Muscle of leg (tissue), 11 donors: Measurements from ENCODE around the gene CRBN. TPM values are rescaled to one million over a fixed set of nuclear protein-coding genes. Genes with fewer than 3 reads are reported as not detected.

Source experiments
- DNase-seq: peaks from one replicate; pipeline ENCODE4 v3.0.0; 2013
- H3K27ac ChIP-seq: one replicate; pipeline ENCODE4 v1.5.1; 2013; ENCODE audit warnings: mild to moderate bottlenecking, low read length, control low read depth
- H3K27me3 ChIP-seq: one replicate; pipeline ENCODE4 v1.6.1; 2013; ENCODE audit warnings: low read length; ENCODE audit not compliant: control insufficient read depth, insufficient read depth
- H3K36me3 ChIP-seq: one replicate; pipeline ENCODE4 v1.6.1; 2013; ENCODE audit warnings: low read length; ENCODE audit not compliant: control insufficient read depth, insufficient read depth
- H3K4me1 ChIP-seq: one replicate; pipeline ENCODE4 v1.6.1; 2013; ENCODE audit warnings: low read length; ENCODE audit not compliant: control insufficient read depth, insufficient read depth
- H3K4me3 ChIP-seq: one replicate; pipeline ENCODE4 v1.5.1; 2013; ENCODE audit warnings: low read length, control low read depth
- H3K9me3 ChIP-seq: replicated peaks from 2 replicates; pipeline ENCODE4 v1.6.1; 2013; ENCODE audit warnings: low read depth, low read length; ENCODE audit not compliant: control insufficient read depth
- WGBS: methylation state at CpG from one replicate; pipeline ENCODE4 v1.1.5; 2013; ENCODE audit warnings: missing lambda C conversion rate; ENCODE audit not compliant: insufficient coverage; 5-methylcytosine and 5-hydroxymethylcytosine counted together
- polyA plus RNA-seq, 8 donors: library from polyadenylated mRNA; unstranded; fragments of 120-200 nt; gene quantifications; one replicate each; pipeline versions ENCODE4 v1.2.1 to v1.2.3, GENCODE V29; 2013; ENCODE audit warnings: inconsistent platforms in 1 of 8, low replicate concordance in 1 of 8; ENCODE audit not compliant: insufficient read length in 8 of 8, insufficient read depth in 1 of 8
- total RNA-seq: library from RNA; stranded (reverse); fragments of 120-200 nt; gene quantifications from one replicate; pipeline ENCODE4 v1.2.4, GENCODE V29; 2013

The CRBN gene
- total and polyA plus RNA-seq, 9 donors: 30.0 to 52.3 (median 36.9) TPM

- H3K4me1 ChIP-seq: peaks cover 10% of the 10 kb centered on the region
- H3K27ac ChIP-seq: no peak overlapping the region
- H3K36me3 ChIP-seq: peaks cover 8% of the 10 kb centered on the region
- no peak for DNase-seq
- peaks cover 2% of the 10 kb centered on the region for H3K27me3 ChIP-seq
- H3K9me3 ChIP-seq: no peaks in the 10 kb centered on the region
- 88% methylated on average over 4 of the region's 10 CpGs for whole genome bisulfite sequencing
- H3K4me3 ChIP-seq: no peak overlapping the region
Measured at GRCh38 chr3:3177861-3178497, 1.5 kb downstream of the CRBN start.

- H3K27me3 ChIP-seq: no peaks in the 10 kb centered on the region
- H3K4me1 ChIP-seq: no peaks in the 10 kb centered on the region
- no peaks in the 10 kb centered on the region for H3K9me3 ChIP-seq
- no peak overlapping the region for H3K4me3 ChIP-seq
- peaks cover 27% of the 10 kb centered on the region for H3K36me3 ChIP-seq
- no peak for DNase-seq
- peak overlapping the region; percentile 65 for H3K27ac ChIP-seq
- WGBS: no CpG with 5 or more reads among the region's 1 CpG
Measured at GRCh38 chr3:3172627-3173026, 6.9 kb downstream of the CRBN start.

- DNase-seq: peak; percentile 22
- WGBS: 77% methylated on average over 4 of the region's 5 CpGs
- H3K27me3 ChIP-seq: no peaks in the 10 kb centered on the region
- no peak overlapping the region for H3K4me3 ChIP-seq
- H3K36me3 ChIP-seq: peaks cover 32% of the 10 kb centered on the region
- no peaks in the 10 kb centered on the region for H3K4me1 ChIP-seq
- H3K27ac ChIP-seq: no peak overlapping the region
- no peaks in the 10 kb centered on the region for H3K9me3 ChIP-seq
Measured at GRCh38 chr3:3170998-3171397, 8.5 kb downstream of the CRBN start.

- Histone ChIP-seq H3K27ac (no peak overlapping the region), H3K4me3 (no peak overlapping the region), H3K9me3 (no peaks in the 10 kb centered on the region), H3K36me3 (peaks cover 40% of the 10 kb centered on the region), H3K27me3 (no peaks in the 10 kb centered on the region), H3K4me1 (no peaks in the 10 kb centered on the region)
- no peak for DNase-seq
- 100% methylated on average over 2 of the region's 3 CpGs for WGBS
Measured at GRCh38 chr3:3165650-3166049, 13.8 kb downstream of the CRBN start.

GRCh38 chr3:3165241-3165640 is 14.2 kb downstream of the CRBN start:
- H3K36me3 ChIP-seq: peaks cover 37% of the 10 kb centered on the region
- WGBS: no CpG with 5 or more reads among the region's 3 CpGs

GRCh38 chr3:3160826-3161225 is 18.7 kb downstream of the CRBN start:
- no peaks in the 10 kb centered on the region for H3K27me3 ChIP-seq
- no CpG with 5 or more reads among the region's 2 CpGs for WGBS
- H3K9me3 ChIP-seq: no peaks in the 10 kb centered on the region
- no peak overlapping the region for H3K27ac ChIP-seq
- no peak overlapping the region for H3K4me3 ChIP-seq
- H3K36me3 ChIP-seq: peaks cover 40% of the 10 kb centered on the region
- no peaks in the 10 kb centered on the region for H3K4me1 ChIP-seq
- no peak for DNase-seq

More at GRCh38 chr3:3165241-3165640, 14.2 kb downstream of the CRBN start:
- H3K27ac ChIP-seq: no peak overlapping the region
- H3K4me1 ChIP-seq: no peaks in the 10 kb centered on the region
- H3K27me3 ChIP-seq: no peaks in the 10 kb centered on the region
- no peak overlapping the region for H3K4me3 ChIP-seq
- no peak for DNase-seq
- no peaks in the 10 kb centered on the region for H3K9me3 ChIP-seq

- Histone ChIP-seq H3K27ac (no peak overlapping the region), H3K4me1 (no peaks in the 10 kb centered on the region), H3K27me3 (no peaks in the 10 kb centered on the region), H3K9me3 (no peaks in the 10 kb centered on the region), H3K36me3 (peaks cover 34% of the 10 kb centered on the region), H3K4me3 (no peak overlapping the region)
- WGBS: no CpG with 5 or more reads among the region's 8 CpGs
- no peak for DNase-seq
Measured at GRCh38 chr3:3157484-3157883, 22.0 kb downstream of the CRBN start.

GRCh38 chr3:3154879-3155610 is 24.4 kb downstream of the CRBN start:
- no peak for DNase-seq
- Histone ChIP-seq H3K4me3 (no peak overlapping the region), H3K36me3 (peaks cover 35% of the 10 kb centered on the region), H3K4me1 (no peaks in the 10 kb centered on the region), H3K9me3 (no peaks in the 10 kb centered on the region), H3K27ac (no peak overlapping the region), H3K27me3 (no peaks in the 10 kb centered on the region)
- 92% methylated on average over 2 of the region's 5 CpGs for WGBS

GRCh38 chr3:3151513-3151912 is 28.0 kb downstream of the CRBN start:
- no peak overlapping the region for H3K27ac ChIP-seq
- no peak for DNase-seq
- no peaks in the 10 kb centered on the region for H3K9me3 ChIP-seq
- no CpG with 5 or more reads among the region's 1 CpG for WGBS
- no peaks in the 10 kb centered on the region for H3K27me3 ChIP-seq
- H3K4me3 ChIP-seq: no peak overlapping the region
- H3K4me1 ChIP-seq: no peaks in the 10 kb centered on the region
- H3K36me3 ChIP-seq: peaks cover 29% of the 10 kb centered on the region

- peaks cover 24% of the 10 kb centered on the region for H3K36me3 ChIP-seq
- H3K9me3 ChIP-seq: no peaks in the 10 kb centered on the region
- H3K4me1 ChIP-seq: no peaks in the 10 kb centered on the region
- H3K4me3 ChIP-seq: no peak overlapping the region
- no peak for DNase-seq
- no CpG with 5 or more reads among the region's 1 CpG for WGBS
- H3K27ac ChIP-seq: no peak overlapping the region
- no peaks in the 10 kb centered on the region for H3K27me3 ChIP-seq
Measured at GRCh38 chr3:3149560-3149959, 29.9 kb downstream of the CRBN start.
